NCI-H2196 (cell line): ENCODE measurements around the gene TJP1.

Experiments used
- DNase-seq: peaks from one replicate; lab custom pipeline; 2025; ENCODE audit not compliant: unreplicated experiment; lab: John Stamatoyannopoulos, UW

TJP1 gene

GRCh38 chr15:29822100-29822683, at the start of gene TJP1:
TSS of gene TJP1 (minus strand) at chr15:29822468. CDS start at chr15:29822028, 440 bp downstream.
- peak; percentile 65 for DNase-seq

GRCh38 chr15:29871401-29871800, 49.1 kb upstream of the TJP1 start:
- DNase-seq: no peak

GRCh38 chr15:29870495-29871151, 48.4 kb upstream of the TJP1 start:
- DNase-seq: no peak

GRCh38 chr15:29867241-29868000, 45.2 kb upstream of the TJP1 start:
- DNase-seq: no peak

DNA sequence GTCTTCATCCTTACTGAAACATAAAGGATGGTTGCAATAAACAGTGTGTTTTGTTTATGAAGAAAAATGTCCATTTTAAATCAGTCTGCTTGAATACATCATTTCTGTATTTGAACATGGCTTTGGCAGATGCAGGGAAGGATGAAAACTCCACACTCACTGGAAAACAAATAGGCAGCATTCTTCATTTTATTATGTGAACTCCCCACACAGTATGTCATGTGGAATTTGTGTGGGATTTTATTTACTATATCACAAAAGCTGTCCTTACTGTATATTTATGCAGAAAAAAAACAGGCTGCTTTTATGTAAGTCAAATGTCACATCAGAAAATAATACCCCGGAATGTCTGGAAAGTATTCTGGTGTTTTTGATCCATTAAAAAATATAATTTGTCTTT, 44.1 kb upstream of the TJP1 start:
- DNase-seq: no peak

DNA sequence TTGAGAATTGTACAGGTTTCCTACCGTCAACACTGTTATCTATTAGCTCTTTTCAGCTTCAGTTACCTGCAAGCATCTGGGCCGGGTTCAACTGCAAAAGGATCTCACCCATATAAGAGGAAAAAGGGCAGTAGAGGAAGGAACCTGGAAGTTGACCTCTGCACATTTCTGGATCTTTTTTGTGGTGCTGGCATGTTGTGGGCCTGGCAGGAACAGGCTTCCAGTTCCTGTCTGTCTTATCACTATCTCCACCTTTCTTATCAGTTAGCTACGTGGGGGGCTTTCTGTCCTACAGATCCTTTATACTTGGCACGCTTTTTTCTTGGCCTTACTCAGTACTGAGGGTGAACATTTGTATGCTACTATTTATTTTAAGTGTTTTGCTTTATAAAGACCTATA, 42.2 kb upstream of the TJP1 start:
- DNase-seq: no peak

DNA sequence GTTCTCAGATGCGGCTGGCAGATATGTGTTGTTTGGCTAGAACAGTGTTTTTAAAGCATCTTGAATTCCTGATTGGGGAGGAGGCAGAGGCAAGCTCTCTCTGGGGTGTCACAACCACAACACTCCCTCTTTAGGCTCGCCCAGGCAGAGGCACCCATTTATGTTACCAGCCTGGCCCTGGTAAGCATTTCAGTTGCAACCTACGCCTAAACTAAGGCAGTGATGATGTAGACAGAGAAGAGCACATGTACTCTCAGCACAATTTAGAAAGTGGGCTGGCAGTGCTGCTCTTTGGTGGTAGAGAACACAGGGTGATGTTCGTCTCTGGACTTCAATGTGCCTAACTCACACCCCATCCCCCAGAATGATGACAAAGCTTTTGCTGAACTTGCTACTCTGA, 41.2 kb upstream of the TJP1 start:
- no peak for DNase-seq

GRCh38 chr15:29862271-29862670, 40.0 kb upstream of the TJP1 start:
- DNase-seq: no peak

GRCh38 chr15:29860872-29861271, 38.6 kb upstream of the TJP1 start:
- DNase-seq: no peak

DNA sequence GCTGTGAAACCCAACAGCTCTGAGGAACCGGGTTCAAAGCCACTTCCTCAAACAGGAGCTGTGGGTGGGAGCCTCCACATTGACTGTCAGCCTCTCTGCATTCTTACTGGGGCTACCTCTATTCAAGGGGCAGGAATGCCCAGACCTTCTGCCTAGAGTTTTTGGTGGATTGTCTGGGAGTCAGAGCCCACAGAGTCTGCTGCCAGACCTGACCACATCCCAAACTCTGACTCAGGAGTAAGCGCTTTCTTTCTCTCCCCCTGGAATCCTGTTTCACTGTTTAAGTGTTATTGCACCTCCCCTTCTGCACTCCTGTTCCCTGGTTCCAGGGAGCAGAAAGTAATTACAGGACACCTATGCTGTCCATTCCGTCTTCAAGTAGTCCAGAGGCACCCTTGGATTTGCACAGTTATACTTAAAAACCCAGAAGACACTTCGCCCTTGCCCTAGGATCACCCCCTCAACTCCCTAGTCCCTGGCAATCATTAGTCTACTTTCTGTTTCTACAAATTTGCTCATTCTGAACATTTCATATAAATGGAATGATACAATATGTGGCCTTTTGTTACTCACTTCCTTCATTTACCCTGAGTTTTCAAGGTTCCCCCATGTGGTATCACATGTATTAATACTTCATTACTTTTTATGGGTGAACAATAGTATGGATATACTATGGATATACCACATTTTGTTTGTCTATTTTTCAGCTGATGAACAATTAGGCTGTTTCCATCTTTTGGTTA, 37.9 kb upstream of the TJP1 start:
- no peak for DNase-seq

GRCh38 chr15:29859293-29859692, 37.0 kb upstream of the TJP1 start:
- no peak for DNase-seq

- DNase-seq: no peak
These were observed 35.0 kb upstream of the TJP1 start for GRCh38 chr15:29857221-29857789.

- no peak for DNase-seq
These were observed 32.1 kb upstream of the TJP1 start for GRCh38 chr15:29854413-29854812.

DNA sequence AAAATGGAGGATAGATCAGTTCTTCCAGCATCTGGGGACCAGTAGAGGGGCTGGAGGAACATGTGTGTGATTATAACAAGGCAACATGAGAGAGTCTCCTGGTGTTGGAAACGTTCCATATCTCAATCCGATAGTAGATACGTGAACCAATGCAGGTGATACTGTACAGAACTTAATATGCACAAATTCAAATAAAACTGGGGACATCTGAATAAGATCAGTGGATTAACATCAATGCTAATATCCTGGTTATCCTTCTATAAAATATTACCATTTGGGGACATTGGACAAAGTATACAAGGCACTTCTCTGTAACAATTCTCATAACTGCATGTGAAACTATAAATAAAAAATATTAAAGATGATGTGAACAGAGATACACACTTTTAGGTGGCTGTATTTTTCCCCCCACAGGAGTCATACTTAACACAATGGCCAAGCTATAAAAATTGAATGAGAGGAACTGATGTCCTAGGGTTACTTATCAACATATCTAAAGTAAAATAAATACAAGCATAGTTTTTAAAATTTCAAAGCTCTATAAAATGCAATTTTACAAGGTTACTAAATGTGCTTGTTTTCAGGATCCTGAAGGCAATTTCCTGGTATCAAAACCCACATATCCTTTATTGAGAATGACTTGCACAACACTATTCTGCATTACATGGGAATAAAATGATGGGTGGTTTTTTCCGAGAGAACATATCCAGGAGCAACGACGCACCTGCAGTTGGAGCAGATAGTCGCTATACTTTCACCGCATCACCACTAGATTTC, 31.1 kb upstream of the TJP1 start:
- no peak for DNase-seq

- no peak for DNase-seq
These were observed 29.9 kb upstream of the TJP1 start for GRCh38 chr15:29852201-29852600.

DNA sequence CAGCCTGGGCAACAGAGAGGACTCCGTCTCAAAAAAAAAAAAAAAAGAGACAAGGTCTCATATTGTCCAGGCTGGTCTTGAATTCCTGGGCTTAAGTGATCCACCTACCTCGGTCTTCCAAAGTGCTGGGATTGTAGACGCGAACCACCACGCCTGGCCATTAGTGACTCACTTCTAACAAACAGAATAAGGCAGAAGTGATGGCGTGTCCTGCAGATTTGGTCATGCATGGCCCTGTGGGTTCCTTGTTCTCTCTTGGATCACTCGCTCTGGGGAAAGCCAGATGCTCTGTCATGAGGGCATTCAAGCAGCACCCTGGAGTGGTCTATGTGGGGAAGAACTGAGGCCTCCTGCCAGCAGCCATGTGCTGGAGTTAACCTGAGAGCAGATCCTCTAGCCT, 27.4 kb upstream of the TJP1 start:
- no peak for DNase-seq

GRCh38 chr15:29849218-29849617, 26.9 kb upstream of the TJP1 start:
- DNase-seq: no peak

DNA sequence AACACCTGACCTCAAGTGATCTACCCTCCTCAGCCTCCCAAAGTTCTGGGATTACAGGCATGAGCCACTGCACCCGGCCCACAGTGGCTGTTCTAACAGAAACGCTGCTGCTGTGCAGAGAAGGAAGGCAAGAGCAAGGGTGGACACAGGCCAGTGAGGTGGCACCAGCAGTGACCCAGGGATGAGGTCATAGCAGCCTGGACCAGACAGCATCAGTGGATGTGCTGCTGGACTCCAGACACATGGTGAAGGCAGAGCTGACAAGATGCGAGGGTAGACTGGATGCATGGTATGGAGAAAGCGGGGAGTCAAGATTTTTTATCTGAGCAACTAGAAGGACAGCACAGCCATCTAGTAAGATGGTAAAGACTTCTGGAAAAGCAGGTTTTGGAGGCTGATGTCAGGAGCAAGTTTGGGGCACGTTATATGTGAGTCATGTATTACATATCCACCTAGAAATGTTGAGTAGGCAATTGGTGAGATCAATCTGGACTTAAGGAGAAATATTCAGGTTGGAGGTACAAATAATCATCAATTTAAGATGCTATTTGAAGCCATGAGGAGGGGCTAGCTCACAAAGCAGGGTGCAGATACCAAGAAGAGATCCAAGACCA, 22.1 kb upstream of the TJP1 start:
- DNase-seq: no peak

GRCh38 chr15:29842290-29842689, 20.0 kb upstream of the TJP1 start:
- DNase-seq: no peak

- no peak for DNase-seq
These were observed 18.7 kb upstream of the TJP1 start for GRCh38 chr15:29840926-29841325.
